GM19351 (cell line): ENCODE results near the gene CREB3L1.

Experiments
- ATAC-seq: cut with Tn5 transposase; IDR thresholded peaks from one replicate; pipeline ENCODE4 v1.9.1; 2021; ENCODE audit warnings: mild to moderate bottlenecking, moderate library complexity; ENCODE audit not compliant: unreplicated experiment

The CREB3L1 gene

DNA sequence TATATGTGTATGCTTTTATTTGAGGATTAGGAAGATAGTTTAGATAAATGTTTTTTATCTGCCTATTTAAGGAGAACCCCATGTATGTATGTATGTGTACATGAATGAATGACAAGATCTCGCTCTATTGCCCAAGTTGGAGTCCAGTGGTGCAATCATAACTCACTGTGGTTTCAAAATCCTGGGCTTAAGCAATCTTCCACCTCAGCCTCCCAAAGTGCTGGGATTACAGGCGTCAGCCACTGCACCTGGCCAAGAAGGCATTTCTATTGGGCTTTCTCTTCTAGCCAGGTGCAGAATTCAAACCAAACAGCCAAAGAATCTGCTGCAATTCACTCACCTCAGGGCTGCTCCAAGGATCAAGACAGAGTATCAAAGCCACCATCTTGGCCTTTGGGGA, 44.3 kb downstream of the CREB3L1 start:
- ATAC-seq: no peak

GRCh38 chr11:46322759-46323158, 45.3 kb downstream of the CREB3L1 start:
- ATAC-seq: no peak

DNA sequence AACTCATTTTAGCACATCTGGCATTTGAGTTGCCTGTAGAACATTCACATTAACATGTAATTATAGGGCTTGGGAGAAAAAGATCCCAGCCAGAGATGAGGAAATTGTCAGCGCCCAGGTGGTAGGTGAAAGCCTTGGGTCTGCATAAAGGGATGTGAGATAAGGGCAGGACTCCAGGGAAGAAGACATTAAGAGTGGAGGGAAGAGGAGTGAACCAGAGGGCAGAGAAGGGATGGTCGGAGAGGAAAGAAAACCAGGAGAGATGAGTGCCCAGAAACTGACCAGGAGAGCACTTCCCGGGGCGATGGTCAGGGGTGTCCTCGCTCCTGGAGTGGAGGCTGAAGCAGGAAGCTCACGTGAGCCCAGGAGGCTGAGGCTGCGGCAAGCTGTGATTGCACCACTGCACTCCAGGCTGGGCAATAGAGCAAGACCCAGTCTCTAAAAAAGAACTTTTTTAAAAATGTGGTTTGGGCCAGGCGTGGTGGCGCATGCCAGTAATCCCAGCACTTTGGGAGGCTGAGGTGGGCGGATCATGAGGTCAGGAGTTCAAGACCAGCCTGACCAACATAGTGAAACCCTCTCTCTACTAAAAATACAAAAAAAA, 49.5 kb downstream of the CREB3L1 start:
- no peak for ATAC-seq

DNA sequence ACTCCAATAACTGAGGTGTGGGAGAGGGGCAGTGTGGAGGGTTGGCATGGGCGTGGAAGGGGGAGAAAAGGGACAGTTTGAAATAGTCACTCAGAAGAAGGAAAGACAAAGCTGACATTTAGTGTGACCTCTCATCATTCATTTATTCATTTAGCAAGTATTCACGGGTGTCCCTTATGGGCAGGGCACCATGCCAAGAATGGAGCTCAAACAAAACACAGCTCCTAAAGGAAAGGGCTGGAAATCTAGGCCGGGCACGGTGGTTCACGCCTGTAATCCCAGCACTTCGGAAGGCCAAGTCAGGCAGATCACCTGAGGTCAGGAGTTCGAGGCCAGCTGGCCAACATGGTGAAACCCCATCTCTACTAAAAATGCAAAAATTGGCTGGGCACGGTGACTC, 50.4 kb downstream of the CREB3L1 start:
- ATAC-seq: no peak

DNA sequence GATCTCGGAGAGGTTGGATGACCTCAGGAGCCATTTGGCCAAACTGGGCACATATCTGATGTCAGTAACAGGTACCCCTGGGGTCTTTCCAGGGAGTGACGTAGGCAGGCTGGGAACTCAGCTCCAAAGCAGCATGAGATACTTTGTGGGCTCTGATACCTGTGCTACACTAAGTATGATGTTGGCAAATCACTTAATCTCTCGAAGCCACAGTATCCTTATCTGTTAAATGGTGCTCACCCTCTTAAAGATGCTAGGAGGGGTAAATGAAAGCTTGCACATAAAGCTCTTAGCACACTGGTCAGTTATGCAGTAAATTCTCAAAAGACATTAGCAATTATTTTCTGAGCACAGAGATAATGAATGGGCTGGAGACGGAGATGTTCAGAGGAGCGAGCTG, 52.7 kb downstream of the CREB3L1 start:
- ATAC-seq: no peak

DNA sequence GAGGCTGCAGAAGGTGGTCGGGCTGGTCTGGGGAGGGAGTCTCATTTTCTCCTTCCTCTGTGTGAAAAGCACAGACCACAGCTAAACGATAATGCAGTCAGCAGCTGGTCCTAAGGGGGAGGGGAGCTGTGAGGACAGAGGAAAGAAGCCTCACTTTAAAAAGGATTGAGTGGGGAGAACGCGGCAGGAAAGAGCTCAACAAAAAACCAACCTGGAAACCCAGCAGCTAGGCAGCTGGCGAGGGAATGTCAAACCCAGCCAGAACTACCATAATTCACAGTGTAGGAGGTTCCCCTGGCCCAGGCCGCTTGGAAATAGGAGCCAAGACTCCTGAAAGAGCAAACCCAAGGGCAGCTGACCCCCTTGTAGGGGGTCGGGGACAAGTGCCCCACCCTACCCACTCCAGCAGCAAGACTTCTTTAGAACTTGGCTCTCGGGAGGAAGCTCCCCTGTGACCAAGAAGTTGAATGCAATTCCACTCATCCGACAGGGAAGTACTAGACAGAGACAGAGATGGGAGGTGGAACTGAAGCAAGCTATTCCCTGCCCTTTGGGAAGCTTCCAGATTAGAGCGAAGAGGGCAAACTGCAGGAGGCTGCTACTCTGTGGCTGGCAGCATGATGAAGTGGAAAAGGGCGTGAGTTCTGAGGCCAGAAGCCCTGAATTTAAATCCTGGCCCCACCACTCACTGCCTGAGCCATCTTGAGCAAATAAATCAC, 53.3 kb downstream of the CREB3L1 start:
- no peak for ATAC-seq

DNA sequence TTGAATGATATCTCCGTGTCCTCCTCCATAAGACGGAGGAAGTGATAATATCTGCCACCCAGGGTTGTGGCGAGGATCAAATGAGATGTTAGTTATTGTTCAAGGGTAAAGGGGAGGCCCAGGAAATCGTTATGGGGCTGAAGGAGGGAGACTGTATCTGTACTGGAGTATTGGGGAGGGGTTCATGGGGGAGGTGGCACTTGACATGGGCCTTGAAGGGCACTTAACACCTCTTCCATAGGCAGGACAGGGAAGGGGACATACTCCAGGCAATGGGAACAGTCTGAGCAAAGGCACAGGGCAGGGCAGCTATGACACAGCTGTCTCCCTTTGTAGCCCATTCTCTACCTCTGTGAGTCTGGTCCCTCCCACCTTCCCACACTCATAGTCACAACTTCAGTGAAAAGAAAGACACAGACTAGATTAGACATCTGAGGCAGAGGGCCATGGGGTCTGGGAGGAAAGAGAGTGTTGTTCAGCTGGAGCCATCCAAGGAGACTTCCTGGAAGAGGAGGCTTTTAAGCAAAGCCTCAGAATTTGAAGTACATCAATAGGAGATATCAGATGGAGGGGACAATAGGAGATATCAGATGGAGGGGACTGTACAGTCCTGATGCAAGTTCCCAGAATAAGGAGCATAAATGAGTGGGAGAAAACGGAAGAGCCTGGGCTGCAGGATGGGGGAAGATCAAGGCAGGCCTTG, 54.0 kb downstream of the CREB3L1 start:
- ATAC-seq: no peak

DNA sequence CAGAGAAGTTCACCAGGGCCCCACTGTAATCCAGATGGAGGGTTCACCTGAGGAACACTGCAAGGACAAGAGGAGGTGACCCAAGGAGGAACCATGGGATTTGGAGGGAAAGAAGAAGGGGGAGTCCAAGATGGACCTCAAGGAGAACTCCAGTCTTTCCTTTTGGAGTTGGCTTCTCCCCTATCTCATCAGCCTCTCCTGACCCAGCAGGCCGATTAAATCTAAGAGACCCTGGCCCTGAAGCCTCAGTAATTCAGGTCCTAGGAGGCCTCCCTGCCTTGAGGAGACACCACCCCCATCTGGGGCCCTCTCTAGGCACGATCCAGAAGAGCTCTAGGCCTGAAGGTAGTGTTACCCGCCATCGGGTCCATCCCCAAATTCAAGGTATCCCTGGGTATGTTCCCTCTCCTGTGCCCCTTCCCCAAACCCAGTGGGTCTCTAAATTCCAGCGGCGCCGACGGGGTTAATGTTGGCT, 54.7 kb downstream of the CREB3L1 start:
- ATAC-seq: no peak

DNA sequence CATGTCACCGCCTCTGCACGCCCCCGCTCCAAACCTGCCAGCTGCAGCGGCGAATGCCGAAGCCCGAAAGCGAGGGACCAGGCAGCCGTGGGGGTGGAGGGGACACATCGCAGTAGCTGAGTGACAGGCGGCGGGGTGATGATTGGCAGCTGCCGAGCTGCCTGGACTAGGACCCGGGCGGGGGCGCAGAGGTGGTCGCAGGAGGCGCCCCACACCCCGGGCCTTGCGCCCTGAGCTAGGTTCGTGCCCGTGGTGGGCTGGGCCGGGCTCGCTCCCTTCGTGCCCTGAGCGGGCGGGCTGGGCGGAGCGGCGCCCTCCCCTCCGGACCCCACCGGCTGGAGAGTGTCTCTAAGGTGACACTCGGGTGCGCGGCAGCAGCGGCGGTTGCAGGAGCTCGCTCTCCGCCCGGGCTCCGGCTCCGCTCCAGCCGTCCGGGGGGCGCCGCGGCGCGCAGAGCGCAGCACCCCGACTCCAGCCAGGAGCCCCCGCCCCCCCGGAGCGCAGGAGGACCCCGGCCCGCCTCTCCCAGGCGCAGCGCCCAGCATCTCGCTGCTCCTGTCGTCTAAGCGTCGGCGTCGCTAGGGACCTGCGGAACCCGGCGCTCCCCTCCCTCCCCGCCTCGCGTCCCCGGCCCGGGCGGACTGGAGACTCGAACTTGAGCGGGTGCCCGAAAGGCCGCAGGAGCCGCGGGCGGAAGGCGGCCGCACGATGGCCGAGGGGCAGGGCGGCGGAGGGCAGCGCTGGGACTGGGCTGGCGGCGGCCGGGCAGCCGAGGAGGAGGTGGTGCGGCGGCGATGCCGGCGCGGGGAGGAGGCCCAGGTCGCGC, 55.3 kb downstream of the CREB3L1 start:
- ATAC-seq: no peak

- no peak for ATAC-seq
Observed at GRCh38 chr11:46333394-46333947, 56.0 kb downstream of the CREB3L1 start.

DNA sequence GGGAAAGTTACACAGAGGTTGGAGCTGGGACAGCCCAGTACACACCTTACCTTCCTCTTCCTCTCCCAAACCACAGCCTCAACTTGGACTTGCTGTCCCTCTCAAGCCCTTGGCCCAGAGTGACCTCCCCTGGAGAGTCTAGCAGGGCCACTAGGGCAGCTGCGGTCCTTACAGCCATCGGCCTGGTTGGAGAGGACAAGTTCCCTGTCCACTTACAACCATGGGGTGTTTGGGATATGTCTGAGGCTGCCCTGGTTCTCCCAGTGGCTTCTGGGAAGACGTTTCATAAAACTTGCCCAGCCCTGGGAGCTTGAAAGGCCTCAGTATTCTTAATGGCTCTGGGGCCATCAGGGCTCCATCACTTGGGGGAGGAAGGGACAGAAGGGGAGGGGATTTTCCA, 56.7 kb downstream of the CREB3L1 start:
- no peak for ATAC-seq

DNA sequence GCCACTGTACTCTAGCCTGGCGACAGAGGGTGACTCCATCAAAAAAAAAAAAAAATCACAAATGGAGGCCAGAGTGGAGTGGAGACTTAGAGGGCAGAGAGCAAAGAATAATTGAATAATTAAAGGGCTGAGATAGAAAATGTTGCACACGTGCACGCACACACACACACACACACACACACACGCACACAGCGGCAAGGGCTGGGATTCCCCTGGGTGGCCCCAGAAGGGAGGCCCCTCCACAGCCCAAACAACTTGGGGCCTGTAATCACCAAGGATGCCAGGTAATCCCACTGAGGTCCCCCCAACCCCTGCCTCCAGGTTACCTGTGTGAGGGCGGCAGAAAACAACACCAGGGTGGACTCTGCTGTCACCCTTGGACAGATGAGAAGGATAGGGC, 57.8 kb downstream of the CREB3L1 start:
- ATAC-seq: no peak

DNA sequence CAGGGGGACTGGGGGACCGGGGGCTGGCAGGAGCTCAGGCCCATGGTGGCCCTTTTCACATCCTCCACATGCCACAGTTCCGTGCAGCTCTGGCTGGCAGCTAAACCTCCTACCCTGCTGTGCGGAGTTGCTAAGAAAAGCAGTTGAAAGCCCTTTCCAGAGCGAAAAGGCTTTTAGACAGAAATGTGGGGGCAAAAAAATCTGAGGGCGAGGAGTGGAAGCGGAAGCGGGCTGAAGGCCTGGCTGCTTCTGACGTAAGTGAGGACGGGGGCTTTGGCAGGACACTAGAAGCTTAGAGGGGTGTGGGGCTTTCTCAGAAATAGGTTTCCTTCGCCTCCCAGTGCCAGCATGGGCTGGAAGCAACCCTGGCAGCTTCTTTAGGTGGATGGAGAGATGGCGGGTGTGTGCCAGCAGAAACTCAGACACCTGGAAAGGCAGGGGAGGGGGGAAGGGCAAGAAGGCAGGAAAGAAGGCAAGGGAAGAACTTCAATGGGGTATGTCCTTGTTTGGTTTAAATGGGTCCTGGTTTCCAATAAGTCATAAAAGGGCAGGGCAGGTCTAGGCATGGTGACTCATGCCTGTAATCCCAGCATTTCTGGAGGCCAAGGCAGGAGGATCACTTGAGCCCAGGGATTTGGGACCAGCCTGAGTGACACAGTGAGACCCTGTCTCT, 58.6 kb downstream of the CREB3L1 start:
- no peak for ATAC-seq

- ATAC-seq: no peak
Observed at GRCh38 chr11:46336563-46337180, 59.2 kb downstream of the CREB3L1 start.

DNA sequence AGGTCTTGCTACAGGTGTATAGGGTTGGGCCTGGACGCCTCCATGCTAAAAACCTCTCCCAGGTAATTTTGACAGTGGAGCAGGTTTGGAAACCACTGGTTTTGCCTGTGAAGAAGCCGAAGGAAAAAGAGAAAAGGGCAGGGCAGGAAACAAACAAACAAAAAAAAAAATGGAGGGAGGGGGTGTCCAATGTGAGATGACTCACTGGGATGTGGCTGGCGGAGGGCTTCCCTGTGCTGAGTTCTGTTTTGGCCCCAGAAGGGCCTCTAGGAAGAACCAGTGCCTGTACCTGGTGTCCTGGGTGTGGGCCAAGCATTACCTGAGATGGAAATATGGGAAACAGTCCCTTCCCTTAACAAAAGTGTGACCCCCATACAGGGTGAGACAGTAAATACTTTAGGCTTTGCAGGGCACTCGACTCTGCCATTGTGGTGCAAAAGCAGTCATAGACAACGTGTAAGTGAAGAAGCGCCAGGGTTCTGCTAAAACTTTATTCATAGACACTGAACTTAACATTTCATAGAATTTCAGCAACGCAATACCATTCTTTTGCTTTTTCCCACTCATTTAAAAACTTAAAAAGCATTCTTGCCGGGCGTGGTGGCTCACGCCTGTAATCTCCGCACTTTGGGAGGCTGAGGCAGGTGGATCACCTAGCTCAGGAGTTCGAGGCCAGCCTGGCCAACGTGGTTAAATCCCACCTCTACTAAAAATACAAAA, 60.3 kb downstream of the CREB3L1 start:
- no peak for ATAC-seq

- no peak for ATAC-seq
Observed at GRCh38 chr11:46338636-46338987, 61.1 kb downstream of the CREB3L1 start.

- no peak for ATAC-seq
Observed at GRCh38 chr11:46338988-46339666, 61.7 kb downstream of the CREB3L1 start.

DNA sequence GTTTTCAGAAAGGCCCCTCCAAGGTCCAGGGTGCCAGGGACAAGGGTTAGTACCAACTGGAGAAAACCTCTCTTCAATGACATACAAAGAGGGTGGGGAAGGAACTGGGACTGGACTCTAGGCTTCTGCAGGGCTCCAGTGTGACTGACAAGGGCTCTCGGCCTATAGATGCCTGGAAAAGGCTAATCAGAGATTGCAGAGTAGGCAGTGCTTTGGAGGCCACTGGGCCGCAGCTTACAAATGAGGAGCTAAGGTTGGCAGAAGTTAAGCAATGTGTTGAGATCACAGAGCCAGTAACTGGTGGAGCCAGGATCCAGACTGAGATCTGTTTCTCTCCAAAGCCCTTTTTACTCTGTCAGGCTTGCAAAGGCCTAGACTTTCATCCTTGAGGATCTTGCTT, 62.4 kb downstream of the CREB3L1 start:
- ATAC-seq: no peak

DNA sequence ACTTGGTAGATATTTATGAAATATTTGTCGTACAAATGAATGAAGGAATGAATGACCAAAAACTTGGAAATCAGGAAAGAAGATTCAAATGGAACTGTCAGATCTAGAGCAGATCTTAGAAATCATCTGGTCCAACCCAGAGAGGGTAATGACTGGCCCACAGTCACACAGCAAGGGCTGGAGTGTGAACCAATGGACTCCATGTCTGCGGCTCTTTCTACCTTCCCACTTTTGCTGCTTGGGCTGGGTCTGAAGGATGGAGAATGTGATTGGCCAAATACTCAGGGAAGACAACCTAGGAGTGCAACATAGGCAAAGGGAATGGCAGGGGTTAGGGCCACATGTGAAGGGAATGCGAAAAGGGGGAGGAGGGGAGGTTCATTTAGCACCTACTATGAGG, 64.0 kb downstream of the CREB3L1 start:
- no peak for ATAC-seq
